ENCODE measurements around the gene GPATCH1.

- TF ChIP-seq KDM1A (CRISPR knock-in tag; IDR thresholded peaks at IDR 0.05) = 0 out of 2 replicates have a peak, but pooled peaks have one; percentile 50
- TF ChIP-seq AKAP8 (CRISPR knock-in tag; IDR thresholded peaks at IDR 0.05) = no peak
- TF ChIP-seq ZNF562 (CRISPR knock-in tag; IDR thresholded peaks at IDR 0.05; ENCODE audit: borderline replicate concordance) = no peak
- TF ChIP-seq EZH2 (conservative IDR thresholded peaks at IDR 0.05; ENCODE audit: low read depth, low read length) = no peak
- no peak for TF ChIP-seq CTCF (CRISPR knock-in tag; IDR thresholded peaks at IDR 0.05)
Measured at GRCh38 chr19:33100894-33101644, 20.1 kb downstream of the GPATCH1 start.
